ENCODE measurements around the gene SPINT2.

The SPINT2 gene

GRCh38 chr19:38303517-38304351 is 39.4 kb downstream of the SPINT2 start, which contains the start of gene C19orf33:
Gene C19orf33, plus strand, starts transcription at chr19:38304251. Its CDS starts 11 bp downstream, at chr19:38304262.
- DNase-seq, result no peak

DNA sequence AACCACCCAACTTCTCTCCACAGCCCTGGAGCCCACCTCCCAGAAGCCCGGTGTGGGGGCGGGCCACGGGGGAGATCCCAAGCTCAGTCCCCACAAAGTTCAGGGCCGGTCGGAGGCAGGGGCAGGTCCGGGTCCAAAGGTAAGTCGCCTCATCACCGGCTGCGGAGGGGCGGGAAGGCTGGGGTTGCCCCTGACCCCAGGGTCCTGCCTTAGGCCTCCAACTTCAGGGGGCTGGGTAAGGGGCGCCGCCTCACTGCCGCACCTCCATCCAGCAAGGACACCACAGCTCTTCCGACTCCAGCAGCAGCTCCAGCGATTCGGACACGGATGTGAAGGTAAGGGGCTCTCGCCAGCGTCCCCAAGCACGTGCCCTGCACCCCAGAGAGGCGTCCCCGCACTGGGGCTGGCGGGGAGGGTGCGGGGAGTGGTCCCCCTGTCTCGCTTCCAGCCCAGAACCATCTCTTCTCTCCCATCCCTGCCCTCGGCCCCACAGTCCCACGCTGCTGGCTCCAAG is 40.0 kb downstream of the SPINT2 start:
- no peak for DNase-seq

DNA sequence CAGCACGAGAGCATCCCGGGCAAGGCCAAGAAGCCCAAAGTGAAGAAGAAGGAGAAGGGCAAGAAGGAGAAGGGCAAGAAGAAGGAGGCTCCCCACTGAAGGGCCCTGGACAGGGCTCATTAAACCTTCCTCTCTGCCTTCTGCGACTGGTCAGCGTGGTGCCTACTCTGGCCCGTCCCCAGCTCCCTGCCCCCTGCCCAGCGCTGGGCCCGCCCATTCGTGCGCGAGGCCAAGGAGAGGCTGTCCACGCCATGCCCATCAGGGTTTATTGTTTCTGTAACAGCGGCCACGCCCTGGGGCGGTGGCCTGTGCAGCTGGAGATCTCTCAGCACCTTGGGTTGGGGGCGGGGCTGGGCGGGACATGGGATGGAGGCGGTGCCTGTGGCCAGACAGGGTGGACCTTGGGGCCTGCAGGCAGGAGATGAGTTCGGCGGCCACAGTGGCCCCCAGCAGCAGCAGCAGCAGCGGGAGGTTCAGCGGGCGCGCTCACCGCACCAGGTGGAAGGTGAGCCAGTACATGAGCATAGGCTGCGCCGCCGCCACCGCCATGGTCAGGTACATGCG is 40.6 kb downstream of the SPINT2 start:
- no peak for DNase-seq

DNA sequence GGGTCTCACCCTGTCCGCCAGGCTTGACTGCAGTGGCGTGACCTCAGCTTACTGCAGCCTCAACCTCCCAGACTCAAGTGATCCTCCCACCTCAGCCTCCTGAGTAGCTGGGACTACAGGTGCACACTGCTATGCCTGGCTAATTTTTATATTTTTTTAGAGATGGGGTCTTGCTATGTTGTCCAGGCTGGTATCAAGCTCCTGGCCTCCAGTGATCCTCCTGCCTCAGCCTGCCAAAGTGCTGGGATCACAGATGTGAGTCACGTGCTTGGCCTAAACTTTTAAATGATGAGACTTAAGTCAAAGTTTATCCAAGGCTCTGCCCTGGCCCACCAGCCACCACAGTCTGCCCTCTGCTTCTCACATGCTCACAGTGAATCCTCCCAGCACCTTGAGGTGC is 41.9 kb downstream of the SPINT2 start:
- DNase-seq, result no peak

DNA sequence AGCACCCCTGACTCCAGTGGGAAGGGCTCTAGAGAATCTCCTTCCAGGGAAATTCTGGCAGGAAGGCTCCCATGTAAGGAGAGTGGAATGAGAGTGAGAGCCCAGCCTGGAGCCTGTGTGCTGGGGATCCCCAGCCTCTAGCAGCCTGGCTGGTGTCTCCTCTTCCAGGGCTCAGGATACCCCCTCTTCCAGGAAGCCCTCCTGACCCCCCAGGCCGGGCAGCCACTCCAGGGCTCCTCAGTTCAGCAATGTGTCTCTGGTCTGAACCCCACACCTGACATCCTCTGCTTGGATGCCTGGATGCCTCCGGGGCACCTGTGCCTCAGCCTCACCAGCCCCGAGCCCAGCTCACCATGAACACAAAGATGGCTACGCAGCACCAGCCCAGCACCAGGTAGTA is 42.7 kb downstream of the SPINT2 start:
- no peak for DNase-seq

GRCh38 chr19:38307597-38307996 is 43.2 kb downstream of the SPINT2 start:
- no peak for DNase-seq

DNA sequence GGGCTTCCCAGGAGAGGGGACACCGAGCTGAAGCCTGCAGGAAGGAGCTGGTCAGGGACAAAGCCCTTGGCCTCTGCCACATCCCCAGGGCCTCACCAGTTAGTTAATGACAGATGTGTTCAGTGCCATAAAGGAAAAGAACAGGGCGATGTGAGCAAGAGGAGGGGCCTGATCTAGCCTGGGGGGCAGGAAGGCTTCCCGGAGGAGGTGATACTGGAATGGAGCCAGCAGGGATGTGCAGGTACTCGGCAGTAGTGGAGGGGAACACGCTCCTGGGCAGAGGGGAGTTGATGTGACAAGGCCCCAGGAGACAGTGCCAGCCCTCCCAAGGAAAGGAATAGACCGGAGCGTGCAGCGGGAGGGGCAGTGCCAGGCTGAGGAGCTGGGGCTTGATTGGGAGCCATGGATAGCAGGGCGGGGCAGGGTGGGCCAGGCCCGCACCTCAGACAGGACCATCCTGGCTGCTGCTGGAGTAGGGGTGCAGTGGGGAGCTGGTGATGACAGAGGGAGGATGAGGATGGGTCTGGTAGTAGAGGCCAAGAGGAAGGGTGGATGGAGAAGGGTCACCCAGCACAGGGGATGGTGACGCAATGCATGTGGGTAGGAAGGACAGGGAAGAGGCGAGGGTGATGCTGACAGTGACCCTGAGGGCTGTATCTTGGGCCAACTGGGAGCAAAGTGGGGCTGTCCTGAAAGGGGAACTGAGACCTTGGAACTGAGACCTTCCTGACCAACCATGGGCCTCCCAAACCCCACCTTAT is 43.8 kb downstream of the SPINT2 start:
- no peak for DNase-seq

- no peak for DNase-seq
Measured at GRCh38 chr19:38308926-38309614, 44.7 kb downstream of the SPINT2 start.

DNA sequence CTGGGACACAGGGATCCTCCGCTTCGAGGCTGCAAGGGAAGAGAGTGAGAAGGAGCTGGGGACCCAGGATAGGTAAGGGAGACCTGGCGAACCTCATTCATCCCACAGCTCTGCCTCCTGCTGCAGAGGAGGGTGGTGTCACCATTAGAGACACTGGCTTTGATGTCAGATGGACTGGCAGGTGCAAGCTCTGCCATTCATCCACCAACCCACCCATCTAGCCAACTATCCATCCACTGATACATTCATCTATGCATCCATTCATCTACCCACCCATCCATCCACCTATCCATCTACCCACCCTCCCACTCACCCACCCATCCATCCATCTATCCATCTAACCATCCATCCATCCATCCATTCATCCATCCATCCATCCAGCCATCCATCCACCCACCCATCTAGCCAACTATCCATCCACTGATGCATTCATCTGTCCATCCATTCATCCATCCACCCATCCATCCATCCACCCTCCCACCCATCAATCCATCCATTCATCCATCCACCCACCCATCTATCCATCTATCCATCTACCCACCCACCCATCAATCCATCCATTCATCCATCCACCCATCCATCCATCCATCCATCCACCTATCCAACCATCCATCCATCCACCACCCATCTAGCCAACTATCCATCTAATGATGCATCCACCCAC is 45.4 kb downstream of the SPINT2 start:
- no peak for DNase-seq

DNA sequence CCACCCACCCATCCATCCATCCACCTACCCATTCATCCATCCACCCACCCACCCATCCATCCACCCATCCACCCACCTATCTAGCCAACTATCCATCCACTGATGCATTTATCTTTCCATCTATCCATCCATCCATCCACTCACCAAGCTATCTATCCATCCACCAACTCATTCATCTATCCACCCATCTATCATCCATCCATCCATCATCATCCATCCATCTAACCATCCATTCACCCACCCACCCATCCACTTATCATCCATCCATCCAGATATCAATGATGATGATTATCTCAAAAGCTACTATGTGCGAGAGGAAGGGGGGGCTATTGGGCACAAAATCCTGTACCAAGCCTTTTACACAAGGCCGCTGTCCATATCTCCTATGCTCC is 45.9 kb downstream of the SPINT2 start:
- DNase-seq, result no peak

GRCh38 chr19:38310986-38311385 is 46.6 kb downstream of the SPINT2 start:
- no peak for DNase-seq

DNA sequence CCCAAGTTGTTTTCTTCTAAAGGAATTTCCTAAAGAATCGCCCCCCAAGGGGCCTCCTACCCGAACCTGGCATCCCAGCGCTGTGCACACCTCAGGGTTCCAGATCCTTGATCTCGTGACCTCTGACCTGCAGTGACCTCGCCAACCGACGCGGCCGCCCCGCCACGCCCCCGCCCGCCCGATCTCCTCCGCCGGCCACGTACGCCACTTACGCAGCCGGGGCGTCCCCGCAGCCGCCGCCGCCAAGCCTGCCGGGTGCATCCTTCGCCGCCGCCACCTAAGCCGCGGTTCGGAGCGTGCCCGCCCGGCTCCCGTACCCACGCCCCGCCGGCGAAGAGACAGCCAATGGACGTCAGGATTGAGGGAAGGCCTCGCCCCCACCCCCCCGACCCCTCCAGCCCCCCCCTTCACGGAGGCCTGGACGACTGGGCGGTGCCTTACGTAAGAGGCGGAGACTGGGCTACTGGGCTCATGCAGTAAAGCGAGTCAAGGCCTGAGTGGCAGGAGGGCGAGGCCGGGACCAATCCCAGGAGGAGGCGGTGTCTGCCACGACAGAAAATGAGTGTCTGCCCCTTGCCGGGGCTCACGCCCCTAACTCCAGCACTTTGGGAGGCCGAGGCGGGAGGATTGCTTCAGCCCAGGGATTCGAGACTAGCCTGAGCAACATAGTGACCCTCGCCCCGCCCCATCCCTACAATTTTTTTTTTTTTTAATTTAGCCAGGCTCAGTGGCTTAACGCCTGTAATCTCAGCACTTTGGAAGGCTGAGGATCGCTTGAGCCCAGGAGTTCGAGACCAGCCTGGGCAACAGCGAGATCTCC is 51.5 kb downstream of the SPINT2 start, which contains the start of gene YIF1B:
TSS of gene YIF1B (minus strand) at position 291 of the 820 bp plus-strand sequence. CDS start at position 261, 30 bp downstream.
- DNase-seq, result peak; percentile 96

DNA sequence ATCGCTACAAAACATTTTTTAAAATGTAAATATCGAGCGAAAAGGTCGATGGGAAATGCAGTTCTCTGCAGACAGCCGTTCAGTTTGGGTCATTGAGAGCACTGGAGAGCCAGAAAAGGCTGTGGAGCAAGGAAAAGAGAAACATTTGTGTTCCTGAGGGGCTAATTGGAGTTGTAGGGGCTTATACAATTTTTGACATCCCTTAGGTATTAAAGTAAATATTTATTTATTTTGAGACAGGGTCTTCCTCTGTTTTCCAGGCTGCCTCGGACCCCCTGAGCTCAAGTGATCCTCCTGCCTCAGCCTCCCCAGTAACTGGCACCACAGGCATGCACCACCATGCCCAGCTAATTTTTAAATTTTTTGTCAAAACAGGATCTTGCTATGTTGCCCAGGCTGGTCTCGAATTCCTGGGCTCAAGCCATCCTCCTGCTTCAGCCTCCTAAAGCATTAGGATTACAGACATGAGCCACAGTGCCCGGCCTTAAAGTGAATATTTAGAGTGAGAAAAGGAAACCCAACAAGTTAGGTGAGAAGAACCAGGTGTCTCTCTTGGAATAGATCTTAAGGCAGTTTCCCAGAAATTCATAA is 52.2 kb downstream of the SPINT2 start:
- DNase-seq, result no peak

GRCh38 chr19:38317104-38317612 is 52.8 kb downstream of the SPINT2 start:
- no peak for DNase-seq

DNA sequence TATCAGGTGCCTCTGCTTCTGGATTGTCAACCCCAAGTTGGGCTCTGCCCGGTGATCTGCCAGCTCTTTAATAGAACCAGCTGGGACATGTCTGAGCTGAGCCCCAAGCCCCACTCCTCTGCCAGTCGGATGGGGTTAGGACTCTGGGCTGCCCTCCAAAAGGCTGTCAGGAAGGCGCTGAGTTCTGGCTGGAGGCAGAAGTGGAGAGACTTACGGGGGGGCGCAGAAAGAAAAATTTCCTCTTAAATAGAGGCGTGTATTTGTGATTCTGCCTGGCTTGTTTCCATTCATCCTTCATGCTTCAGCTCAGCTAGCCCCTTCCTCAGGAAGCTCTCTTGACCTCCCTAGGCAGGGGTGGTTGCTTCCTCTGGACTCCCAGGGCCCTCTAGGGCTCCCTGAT is 54.3 kb downstream of the SPINT2 start:
- no peak for DNase-seq

DNA sequence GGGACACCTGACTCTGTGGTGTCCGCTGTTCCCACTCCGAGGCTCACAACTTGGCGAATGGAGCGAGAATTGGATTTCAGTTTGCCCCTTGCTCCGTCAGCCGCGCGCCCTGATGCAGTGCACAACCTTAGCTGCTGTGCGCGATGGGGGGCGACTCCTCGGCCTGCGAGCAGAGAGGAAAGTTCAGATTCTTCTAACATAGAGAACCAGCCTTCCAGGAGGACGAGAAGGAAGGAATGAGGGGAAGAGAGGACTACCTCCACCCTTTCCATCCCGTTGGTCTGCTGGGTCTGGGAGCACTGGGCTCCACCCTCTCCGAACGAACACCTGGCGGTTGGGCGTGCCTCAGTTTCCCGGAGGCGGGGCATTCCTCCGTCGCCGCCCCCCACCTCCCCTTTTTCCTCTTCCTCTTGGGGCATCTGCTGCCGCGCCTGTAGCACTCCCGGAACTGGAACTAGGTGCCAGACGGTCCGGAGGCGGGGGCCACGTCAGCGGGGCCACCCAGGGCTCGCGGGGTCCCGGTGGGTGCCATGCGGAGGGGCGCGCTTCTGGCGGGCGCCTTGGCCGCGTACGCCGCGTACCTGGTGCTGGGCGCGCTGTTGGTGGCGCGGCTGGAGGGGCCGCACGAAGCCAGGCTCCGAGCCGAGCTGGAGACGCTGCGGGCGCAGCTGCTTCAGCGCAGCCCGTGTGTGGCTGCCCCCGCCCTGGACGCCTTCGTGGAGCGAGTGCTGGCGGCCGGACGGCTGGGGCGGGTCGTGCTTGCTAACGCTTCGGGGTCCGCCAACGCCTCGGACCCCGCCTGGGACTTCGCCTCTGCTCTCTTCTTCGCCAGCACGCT is 55.3 kb downstream of the SPINT2 start, which contains the start of gene KCNK6:
TSS of gene KCNK6 (plus strand) at position 425 of the 838 bp plus-strand sequence. CDS start at position 531, 106 bp downstream.
- peak; percentile 49 for DNase-seq

- DNase-seq, result no peak
Measured at GRCh38 chr19:38320969-38321339, 56.6 kb downstream of the SPINT2 start.

DNA sequence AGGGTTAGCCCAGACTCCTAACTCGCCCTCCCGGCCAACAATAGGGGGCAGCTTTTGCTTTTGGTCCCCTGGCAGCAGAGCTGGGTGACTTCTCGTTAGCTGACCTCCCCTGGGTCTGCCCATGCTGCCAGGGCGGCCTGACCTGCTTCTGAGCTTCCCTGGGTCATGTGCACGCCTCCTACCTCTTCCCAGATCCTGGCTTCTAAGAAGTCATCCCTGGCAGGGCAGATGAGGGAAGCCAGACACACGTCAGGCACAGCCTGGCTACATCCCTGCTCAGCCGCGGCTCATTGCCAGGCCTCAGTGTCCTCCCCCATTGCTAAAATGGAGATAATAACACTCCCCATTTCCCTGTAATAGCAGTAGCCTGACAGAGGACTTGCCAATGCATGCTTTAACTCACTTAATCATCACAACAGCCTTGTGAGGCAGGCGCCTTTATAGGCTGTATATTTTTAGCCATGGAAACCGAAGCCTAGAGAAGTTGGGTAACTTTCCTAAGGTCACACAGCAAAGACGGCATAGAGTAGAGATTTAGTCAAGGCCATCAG is 57.3 kb downstream of the SPINT2 start:
- no peak for DNase-seq

GRCh38 chr19:38323291-38323690 is 58.9 kb downstream of the SPINT2 start:
- no peak for DNase-seq
